ENCODE measurements around the gene NECTIN2. TPM values are rescaled to one million over a fixed set of nuclear protein-coding genes. Genes with fewer than 3 reads are reported as not detected.

NECTIN2 gene
- total and polyA plus RNA-seq, 4 donors, result 49.4 to 77.5 (median 55.5) TPM

DNA sequence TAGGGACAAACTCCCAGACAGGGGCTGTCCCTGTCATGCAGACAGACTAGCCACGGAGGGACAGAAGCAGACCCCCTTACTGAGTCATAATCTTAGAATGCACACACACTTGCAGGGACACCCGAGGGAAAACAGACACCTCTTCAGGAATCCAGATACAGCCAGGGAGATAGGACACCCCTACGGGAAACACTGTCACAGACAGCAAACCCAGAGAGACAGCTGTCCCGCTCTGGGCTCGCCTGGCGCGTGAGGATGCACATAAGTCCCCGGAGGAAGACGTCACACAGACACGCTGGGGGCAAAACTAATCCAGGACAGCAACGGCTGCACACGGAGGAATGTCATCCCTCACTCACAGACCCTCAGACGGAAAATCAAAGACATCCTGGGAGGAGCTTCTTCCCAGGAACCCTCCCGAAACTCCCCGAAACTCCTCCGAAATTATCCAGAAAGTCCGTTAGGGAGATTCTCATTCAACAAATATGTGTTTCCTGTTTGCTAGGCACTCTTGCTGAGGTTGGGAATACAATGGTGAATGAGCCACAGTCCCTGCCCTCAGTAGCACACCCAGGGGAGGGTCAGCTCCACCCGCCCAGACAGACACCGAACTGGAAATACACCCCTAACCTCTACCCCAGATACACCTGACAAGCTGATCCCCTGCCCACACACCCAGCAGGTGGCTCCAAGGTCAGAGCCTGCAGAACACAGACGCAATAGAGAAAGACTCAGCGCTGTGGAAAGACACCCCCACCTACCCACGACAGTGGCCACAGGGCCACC, 29.8 kb downstream of the NECTIN2 start:
- DNase-seq (ENCODE audit: low spot score), result no peak

DNA sequence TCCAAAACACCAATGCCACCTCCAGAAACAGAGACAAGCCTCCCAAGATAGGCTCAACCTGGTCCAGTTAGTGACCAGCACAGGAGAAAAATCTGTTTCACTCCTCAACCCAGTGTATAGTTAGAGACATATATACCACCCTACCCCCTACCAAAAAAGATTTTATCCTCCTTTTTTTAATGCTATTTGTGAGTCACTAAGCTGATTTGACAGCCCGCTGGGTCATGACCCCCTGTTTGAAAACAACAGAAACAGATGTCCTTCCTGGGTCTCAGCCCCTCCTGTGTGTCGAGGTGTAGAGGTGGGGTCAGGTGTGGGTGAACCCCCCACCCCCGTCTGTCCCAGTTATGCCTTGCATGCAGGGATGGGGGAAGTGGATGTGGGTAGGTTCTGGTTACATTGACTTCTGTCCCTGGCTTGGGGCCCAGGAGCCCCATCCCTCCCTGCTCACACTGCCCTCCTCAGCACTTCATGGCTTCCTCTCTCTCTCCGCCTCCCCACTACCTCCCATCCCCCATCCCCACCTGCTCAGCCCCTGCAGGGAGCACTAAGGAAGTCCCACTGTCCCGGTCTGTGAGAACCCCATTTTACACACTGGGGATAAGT, 30.9 kb downstream of the NECTIN2 start:
- no peak for DNase-seq (ENCODE audit: low spot score)
- 74% methylated on average over 5 of the region's 5 CpGs for WGBS
- no peak overlapping the region for H3K9ac ChIP-seq (ENCODE audit: low read depth in 1 of 2, low read length in 2 of 2)
- H3K27ac ChIP-seq (ENCODE audit: low read depth in 1 of 2, low read length in 2 of 2), result no peak overlapping the region
- peaks cover 17 to 57% (median 27%) of the 10 kb centered on the region in 4 donors for H3K36me3 ChIP-seq (ENCODE audit: control insufficient read depth in 4 of 4, insufficient read depth in 3 of 4, low read depth in 1 of 4, low read length in 3 of 4)
- H3K4me1 ChIP-seq (ENCODE audit: control insufficient read depth in 4 of 4, insufficient read depth in 4 of 4, low read length in 3 of 4), result no peaks in the 10 kb centered on the region
- no peaks in the 10 kb centered on the region for H3K27me3 ChIP-seq (ENCODE audit: control insufficient read depth in 4 of 4, insufficient read depth in 4 of 4, low read length in 3 of 4)
- H3K4me3 ChIP-seq (ENCODE audit: low read depth in 1 of 3, low read length in 3 of 3), result no peak overlapping the region
- no peak for TF ChIP-seq FOXA1 (IDR thresholded peaks at IDR 0.05)
- TF ChIP-seq YY1 (IDR thresholded peaks at IDR 0.05), result no peak
- TF ChIP-seq, protein P1, sequence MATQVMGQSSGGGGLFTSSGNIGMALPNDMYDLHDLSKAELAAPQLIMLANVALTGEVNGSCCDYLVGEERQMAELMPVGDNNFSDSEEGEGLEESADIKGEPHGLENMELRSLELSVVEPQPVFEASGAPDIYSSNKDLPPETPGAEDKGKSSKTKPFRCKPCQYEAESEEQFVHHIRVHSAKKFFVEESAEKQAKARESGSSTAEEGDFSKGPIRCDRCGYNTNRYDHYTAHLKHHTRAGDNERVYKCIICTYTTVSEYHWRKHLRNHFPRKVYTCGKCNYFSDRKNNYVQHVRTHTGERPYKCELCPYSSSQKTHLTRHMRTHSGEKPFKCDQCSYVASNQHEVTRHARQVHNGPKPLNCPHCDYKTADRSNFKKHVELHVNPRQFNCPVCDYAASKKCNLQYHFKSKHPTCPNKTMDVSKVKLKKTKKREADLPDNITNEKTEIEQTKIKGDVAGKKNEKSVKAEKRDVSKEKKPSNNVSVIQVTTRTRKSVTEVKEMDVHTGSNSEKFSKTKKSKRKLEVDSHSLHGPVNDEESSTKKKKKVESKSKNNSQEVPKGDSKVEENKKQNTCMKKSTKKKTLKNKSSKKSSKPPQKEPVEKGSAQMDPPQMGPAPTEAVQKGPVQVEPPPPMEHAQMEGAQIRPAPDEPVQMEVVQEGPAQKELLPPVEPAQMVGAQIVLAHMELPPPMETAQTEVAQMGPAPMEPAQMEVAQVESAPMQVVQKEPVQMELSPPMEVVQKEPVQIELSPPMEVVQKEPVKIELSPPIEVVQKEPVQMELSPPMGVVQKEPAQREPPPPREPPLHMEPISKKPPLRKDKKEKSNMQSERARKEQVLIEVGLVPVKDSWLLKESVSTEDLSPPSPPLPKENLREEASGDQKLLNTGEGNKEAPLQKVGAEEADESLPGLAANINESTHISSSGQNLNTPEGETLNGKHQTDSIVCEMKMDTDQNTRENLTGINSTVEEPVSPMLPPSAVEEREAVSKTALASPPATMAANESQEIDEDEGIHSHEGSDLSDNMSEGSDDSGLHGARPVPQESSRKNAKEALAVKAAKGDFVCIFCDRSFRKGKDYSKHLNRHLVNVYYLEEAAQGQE (IDR thresholded peaks at IDR 0.05), result no peak
- TF ChIP-seq, protein P2, sequence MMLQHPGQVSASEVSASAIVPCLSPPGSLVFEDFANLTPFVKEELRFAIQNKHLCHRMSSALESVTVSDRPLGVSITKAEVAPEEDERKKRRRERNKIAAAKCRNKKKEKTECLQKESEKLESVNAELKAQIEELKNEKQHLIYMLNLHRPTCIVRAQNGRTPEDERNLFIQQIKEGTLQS (IDR thresholded peaks at IDR 0.05), result no peak
- no peak for TF ChIP-seq RXRA (IDR thresholded peaks at IDR 0.05)
- TF ChIP-seq HNF4G (IDR thresholded peaks at IDR 0.05), result no peak
- TF ChIP-seq, protein P3, sequence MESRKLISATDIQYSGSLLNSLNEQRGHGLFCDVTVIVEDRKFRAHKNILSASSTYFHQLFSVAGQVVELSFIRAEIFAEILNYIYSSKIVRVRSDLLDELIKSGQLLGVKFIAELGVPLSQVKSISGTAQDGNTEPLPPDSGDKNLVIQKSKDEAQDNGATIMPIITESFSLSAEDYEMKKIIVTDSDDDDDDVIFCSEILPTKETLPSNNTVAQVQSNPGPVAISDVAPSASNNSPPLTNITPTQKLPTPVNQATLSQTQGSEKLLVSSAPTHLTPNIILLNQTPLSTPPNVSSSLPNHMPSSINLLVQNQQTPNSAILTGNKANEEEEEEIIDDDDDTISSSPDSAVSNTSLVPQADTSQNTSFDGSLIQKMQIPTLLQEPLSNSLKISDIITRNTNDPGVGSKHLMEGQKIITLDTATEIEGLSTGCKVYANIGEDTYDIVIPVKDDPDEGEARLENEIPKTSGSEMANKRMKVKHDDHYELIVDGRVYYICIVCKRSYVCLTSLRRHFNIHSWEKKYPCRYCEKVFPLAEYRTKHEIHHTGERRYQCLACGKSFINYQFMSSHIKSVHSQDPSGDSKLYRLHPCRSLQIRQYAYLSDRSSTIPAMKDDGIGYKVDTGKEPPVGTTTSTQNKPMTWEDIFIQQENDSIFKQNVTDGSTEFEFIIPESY (IDR thresholded peaks at IDR 0.05), result no peak
- TF ChIP-seq JUND (IDR thresholded peaks at IDR 0.05), result no peak
- H3K9me3 ChIP-seq (ENCODE audit: control insufficient read depth in 4 of 4, low read length in 3 of 4), result no peaks in the 10 kb centered on the region

More for the DNA sequence above, 29.8 kb downstream of the NECTIN2 start:
- Histone ChIP-seq H3K27ac (ENCODE audit: low read depth in 1 of 2, low read length in 2 of 2) (no peak overlapping the region), H3K4me3 (ENCODE audit: low read depth in 1 of 3, low read length in 3 of 3) (no peak overlapping the region), H3K36me3 (ENCODE audit: control insufficient read depth in 4 of 4, insufficient read depth in 3 of 4, low read depth in 1 of 4, low read length in 3 of 4) (peaks cover 19 to 63% (median 31%) of the 10 kb centered on the region in 4 donors), H3K9ac (ENCODE audit: low read depth in 1 of 2, low read length in 2 of 2) (no peak overlapping the region), H3K27me3 (ENCODE audit: control insufficient read depth in 4 of 4, insufficient read depth in 4 of 4, low read length in 3 of 4) (no peaks in the 10 kb centered on the region), H3K9me3 (ENCODE audit: control insufficient read depth in 4 of 4, low read length in 3 of 4) (no peaks in the 10 kb centered on the region), H3K4me1 (ENCODE audit: control insufficient read depth in 4 of 4, insufficient read depth in 4 of 4, low read length in 3 of 4) (no peaks in the 10 kb centered on the region)
- 75% methylated on average over 22 of the region's 22 CpGs for WGBS
- no peak for TF ChIP-seq EGR1 (IDR thresholded peaks at IDR 0.05; ENCODE audit: low read depth in 2 of 2)
- TF ChIP-seq FOXA1 (IDR thresholded peaks at IDR 0.05), result no peak
- TF ChIP-seq, protein P2 (IDR thresholded peaks at IDR 0.05), result no peak

Data from liver (tissue), 9 donors.